K562 (cell line): ENCODE data around the gene CLSTN1. TPM values are rescaled to one million over a fixed set of nuclear protein-coding genes. Genes with fewer than 3 reads are reported as not detected.
A peak's percentile ranks its signal among the peaks of the same experiment; 100 is the strongest.

Source experiments
- ATAC-seq: fragments of 200-7000 bp; cut with Tn5 transposase; 3 replicates; pipeline ENCODE4 v1.9.1; 2020; ENCODE audit warnings: moderate library complexity
- BruUV-seq: library from RNA; stranded (reverse); fragments of 400-500 nt; replicated peaks from 2 replicates; lab custom pipeline; 2021; lab: Mats Ljungman, UMichigan
- CTCF ChIA-PET: fragments of 300-600 bp; formaldehyde crosslinking; extraction: SDS; loops from one replicate; lab custom pipeline; 2021; ENCODE audit warnings: low intra/inter-chr PET ratio; lab: Yijun Ruan, JAX
- POLR2A ChIA-PET: fragments of 300-600, 350-650 bp; sonication (Branson Sonifier 250); formaldehyde crosslinking; extraction: SDS; loops from one replicate; lab custom pipeline; 2021; ENCODE audit warnings: antibody characterized with exemption, inconsistent platforms; lab: Yijun Ruan, JAX
- DNase-seq, 4 experiments: peaks; one replicate each; pipeline versions ENCODE4 v3.0.0 to v3.0.0-alpha.2; 2011 to 2018; ENCODE audit warnings: low spot score in 3 of 4, mixed read lengths in 3 of 4; ENCODE audit errors: extremely low read depth in 1 of 4
- FAIRE-seq: peaks from 2 replicates; lab custom pipeline; 2011; peaks lifted over from hg19 to GRCh38; lab: Jason Lieb, UNC
- H2AFZ ChIP-seq: 2 replicates; pipeline ENCODE4 v1.6.0; 2011; ENCODE audit warnings: low read depth, low read length, control low read depth, inconsistent platforms
- H3K27ac ChIP-seq: fragments of 200-600 bp; 3 replicates; pipeline ENCODE4 v1.8.0; 2011; ENCODE audit warnings: low read depth, mild to moderate bottlenecking, control low read depth, inconsistent platforms, low read length, moderate library complexity, mixed read lengths; ENCODE audit errors: extremely low read depth
- H3K27me3 ChIP-seq, 2 experiments: fragments of 300-600 bp in 1 of 2; 2 replicates in 1 of 2; 3 replicates in 1 of 2; pipeline versions ENCODE4 v1.6.0 to v1.8.0; 2011; ENCODE audit warnings: inconsistent platforms in 2 of 2, low read length in 2 of 2, mild to moderate bottlenecking in 1 of 2, mixed read lengths in 1 of 2, moderate library complexity in 1 of 2; ENCODE audit not compliant: control insufficient read depth in 2 of 2, insufficient read depth in 2 of 2
- H3K36me3 ChIP-seq: fragments of 300-600 bp; 3 replicates; pipeline ENCODE4 v1.8.0; 2011; ENCODE audit warnings: mild to moderate bottlenecking, low read length, inconsistent platforms; ENCODE audit not compliant: control insufficient read depth, insufficient read depth
- H3K4me1 ChIP-seq, 2 experiments: fragments of 200-600 bp in 1 of 2; replicated peaks in 1 of 2; 2 replicates in 1 of 2; 3 replicates in 1 of 2; pipeline versions ENCODE4 v1.5.1 to v1.8.0; 2011; ENCODE audit warnings: inconsistent platforms in 2 of 2, low read length in 2 of 2, mild to moderate bottlenecking in 1 of 2, mixed read lengths in 1 of 2, moderate library complexity in 1 of 2; ENCODE audit not compliant: control insufficient read depth in 2 of 2, insufficient read depth in 2 of 2
- H3K4me2 ChIP-seq: 2 replicates; pipeline ENCODE4 v1.6.1; 2011; ENCODE audit warnings: low read length, control low read depth, inconsistent platforms, mixed read lengths; ENCODE audit not compliant: insufficient read depth
- H3K4me3 ChIP-seq: fragments of 200-600 bp; sonication (generic), shearing (Covaris generic); 2 replicates; pipeline ENCODE4 v1.5.1; 2016; ENCODE audit warnings: control low read depth, inconsistent platforms
- H3K79me2 ChIP-seq: fragments of 200-600 bp; 3 replicates; pipeline ENCODE4 v1.8.0; 2011; ENCODE audit warnings: low read length, inconsistent platforms; ENCODE audit not compliant: control insufficient read depth, insufficient read depth
- H3K9ac ChIP-seq, 2 experiments: 2 replicates each; pipeline versions ENCODE4 v1.6.0 to v1.6.1; 2011; ENCODE audit warnings: low read depth in 2 of 2, low read length in 2 of 2, control low read depth in 1 of 2, inconsistent platforms in 1 of 2, mild to moderate bottlenecking in 1 of 2, mixed read lengths in 1 of 2; ENCODE audit not compliant: insufficient read depth in 1 of 2
- H3K9me1 ChIP-seq: one replicate; pipeline ENCODE4 v1.6.0; 2011; ENCODE audit warnings: inconsistent platforms, mild to moderate bottlenecking, low read length, moderate library complexity; ENCODE audit not compliant: control insufficient read depth, insufficient read depth
- H3K9me3 ChIP-seq: replicated peaks from 2 replicates; pipeline ENCODE4 v1.5.1; 2011; ENCODE audit warnings: low read depth, low read length, inconsistent platforms; ENCODE audit not compliant: control insufficient read depth, insufficient read depth
- H4K20me1 ChIP-seq: replicated peaks from 2 replicates; pipeline ENCODE4 v1.6.1; 2011; ENCODE audit warnings: low read length, inconsistent platforms, mixed read lengths; ENCODE audit not compliant: control insufficient read depth, insufficient read depth
- CBFA2T2 ChIP-seq: fragments of 450-650 bp; conservative IDR thresholded peaks from 2 replicates; pipeline ENCODE4 v1.6.1; 2017; ENCODE audit warnings: mild to moderate bottlenecking
- DACH1 ChIP-seq: fragments of 450-650 bp; IDR thresholded peaks from 2 replicates; pipeline ENCODE4 v1.6.1; 2018; ENCODE audit not compliant: partially characterized antibody
- EGR1 ChIP-seq: fragments of 450-650 bp; conservative IDR thresholded peaks from 2 replicates; pipeline ENCODE4 v1.6.1; 2017; ENCODE audit warnings: mild to moderate bottlenecking
- GATA2 ChIP-seq: sonication (generic); formaldehyde crosslinking; IDR thresholded peaks from 2 replicates; pipeline ENCODE4 v1.4.0; 2020; ENCODE audit warnings: mild to moderate bottlenecking, missing genetic modification reagents
- GATAD2B ChIP-seq: fragments of 450-650 bp; IDR thresholded peaks from 2 replicates; pipeline ENCODE4 v1.6.1; 2017; ENCODE audit warnings: mild to moderate bottlenecking, borderline replicate concordance
- GTF2A2 ChIP-seq: IDR thresholded peaks from 2 replicates; pipeline ENCODE4 v1.6.1; 2016; ENCODE audit warnings: mild to moderate bottlenecking, missing genetic modification characterization, missing compliant biosample characterization
- HNRNPUL1 ChIP-seq: fragments of 200-400 bp; formaldehyde crosslinking; IDR thresholded peaks from 2 replicates; pipeline ENCODE4 v1.6.1; 2017; ENCODE audit warnings: low read length
- KDM5B ChIP-seq: fragments of 200-600 bp; sonication (generic); IDR thresholded peaks from 2 replicates; pipeline ENCODE4 v1.6.1; 2012; ENCODE audit warnings: low read depth, mild to moderate bottlenecking, moderate library complexity, low read length, control low read depth, inconsistent platforms; ENCODE audit not compliant: insufficient replicate concordance
- L3MBTL2 ChIP-seq: fragments of 450-650 bp; IDR thresholded peaks from 2 replicates; pipeline ENCODE4 v1.6.1; 2016; ENCODE audit warnings: mild to moderate bottlenecking, moderate library complexity
- LCOR ChIP-seq: sonication (generic); formaldehyde crosslinking; IDR thresholded peaks from 2 replicates; pipeline ENCODE4 v1.8.0; 2022; ENCODE audit warnings: mild to moderate bottlenecking, missing genetic modification reagents
- MTA1 ChIP-seq: fragments of 450-650 bp; IDR thresholded peaks from 2 replicates; pipeline ENCODE4 v1.6.1; 2017; ENCODE audit warnings: borderline replicate concordance
- NELFE ChIP-seq: IDR thresholded peaks from 2 replicates; pipeline ENCODE4 v1.6.1; 2011; ENCODE audit warnings: mild to moderate bottlenecking; ENCODE audit not compliant: insufficient read depth, insufficient read length
- NR2C2 ChIP-seq, 2 experiments: fragments of 200-800 bp in 1 of 2; sonication (Bioruptor generic) in 1 of 2; sonication (generic) in 1 of 2; formaldehyde crosslinking in 1 of 2; IDR thresholded peaks; 2 replicates each; pipeline versions ENCODE4 v1.6.1 to v1.8.0; 2016 to 2022; ENCODE audit warnings: mild to moderate bottlenecking in 1 of 2, missing compliant biosample characterization in 1 of 2, missing genetic modification characterization in 1 of 2, missing genetic modification reagents in 1 of 2
- POLR2G ChIP-seq: fragments of 200-400 bp; formaldehyde crosslinking; IDR thresholded peaks from 2 replicates; pipeline ENCODE4 v1.6.1; 2017; ENCODE audit warnings: low read depth, mild to moderate bottlenecking, antibody characterized with exemption, low read length, moderate library complexity
- RAD51 ChIP-seq: fragments of 450-650 bp; IDR thresholded peaks from 2 replicates; pipeline ENCODE4 v1.7.1; 2016; ENCODE audit warnings: low read depth, mild to moderate bottlenecking, borderline replicate concordance
- SRSF3 ChIP-seq: fragments of 200-400 bp; formaldehyde crosslinking; IDR thresholded peaks from 2 replicates; pipeline ENCODE4 v1.6.1; 2016; ENCODE audit warnings: mild to moderate bottlenecking, low read length, moderate library complexity; ENCODE audit not compliant: insufficient read depth
- WHSC1 ChIP-seq: IDR thresholded peaks from one replicate; pipeline ENCODE4 v1.6.1; 2012; ENCODE audit warnings: low read length, control low read depth, inconsistent platforms
- ZFPM2 ChIP-seq: fragments of 250-450 bp; sonication (Bioruptor Pico); IDR thresholded peaks from 2 replicates; pipeline ENCODE4 v1.5.1; 2022; ENCODE audit warnings: mild to moderate bottlenecking
- ZNF133 ChIP-seq: fragments of 250-450 bp; sonication (Bioruptor Pico); IDR thresholded peaks from 2 replicates; pipeline ENCODE4 v1.4.0; 2020; ENCODE audit warnings: mild to moderate bottlenecking
- ZNF140 ChIP-seq: fragments of 250-450 bp; sonication (Bioruptor Pico); IDR thresholded peaks from 2 replicates; pipeline ENCODE4 v1.8.0; 2021; ENCODE audit warnings: moderate library complexity, mild to moderate bottlenecking, inconsistent platforms
- ZNF232 ChIP-seq: sonication (generic); formaldehyde crosslinking; IDR thresholded peaks from 2 replicates; pipeline ENCODE4 v1.8.0; 2022; ENCODE audit warnings: mild to moderate bottlenecking, missing genetic modification reagents
- ZNF263 ChIP-seq: sonication (generic); formaldehyde crosslinking; IDR thresholded peaks from 2 replicates; pipeline ENCODE4 v1.8.0; 2022; ENCODE audit warnings: mild to moderate bottlenecking, missing genetic modification reagents, borderline replicate concordance
- ZNF316 ChIP-seq: fragments of 450-650 bp; IDR thresholded peaks from 2 replicates; pipeline ENCODE4 v1.6.1; 2016
- ZNF668 ChIP-seq: fragments of 250-450 bp; sonication (Bioruptor Pico); IDR thresholded peaks from 2 replicates; pipeline ENCODE4 v1.8.0; 2022; ENCODE audit warnings: mild to moderate bottlenecking, inconsistent platforms
- ZNF785 ChIP-seq: fragments of 250-450 bp; sonication (Bioruptor Pico); IDR thresholded peaks from 2 replicates; pipeline ENCODE4 v1.4.0; 2020; ENCODE audit warnings: mild to moderate bottlenecking
- WGBS: fragments of 100-300 bp; shearing (Covaris generic); methylation state at CpG from one replicate; pipeline ENCODE4 v1.1.6; 2016; ENCODE audit warnings: low coverage, mixed read lengths; ENCODE audit not compliant: insufficient coverage; ENCODE audit errors: missing lambda C conversion rate; 5-methylcytosine and 5-hydroxymethylcytosine counted together
- in situ Hi-C: fragments of 300-500 bp; cut with MboI; formaldehyde crosslinking; loops from 4 replicates; pipeline ENCODE4 v1.15.0; 2018; ENCODE audit warnings: inconsistent platforms, mixed read lengths
- intact Hi-C: fragments of 100-400 bp; cut with micrococcal nuclease; formaldehyde crosslinking; loops from 2 replicates; pipeline ENCODE4 v1.14.2; 2022
- polyA plus RNA-seq, 8 experiments: library from polyadenylated mRNA; depleted of rRNA in 4 of 8; stranded (reverse) in 5 of 8; unstranded in 3 of 8; fragments of >200 nt; fragmentation: Nextera tagmentation in 2 of 8; fragmentation: Illumina TruSeq in 1 of 8; extraction: Ambion mirVana in 2 of 8; extraction: Trizol in 1 of 8; gene quantifications; 2 replicates each; pipeline versions ENCODE4 v1.2.1 to v1.2.3, GENCODE V29; 2011 to 2014; ENCODE audit warnings: inconsistent platforms in 1 of 8, missing spikeins in 1 of 8
- total RNA-seq, 7 experiments: library from RNA; depleted of rRNA in 6 of 7; stranded (reverse); fragments of >200 nt in 6 of 7; fragmentation: Illumina TruSeq in 2 of 7; extraction: Trizol in 2 of 7; gene quantifications; 2 replicates each; pipeline versions ENCODE4 v1.2.1 to v1.2.3, GENCODE V29; 2011 to 2021; ENCODE audit warnings: low replicate concordance in 1 of 7

CLSTN1 gene
- total and polyA plus RNA-seq, 9 of the 15 experiments (the other 6 are each of a cell fraction or from before 2014, with no cell fraction given) = 1.1 to 32.5 (median 13.3) TPM

GRCh38 chr1:9776685-9777084, 47.1 kb downstream of the CLSTN1 start (continued):
- TF ChIP-seq KDM5B (no peak), ZNF668 (CRISPR knock-in tag) (no peak), GATAD2B (peak; percentile 96), LCOR (CRISPR knock-in tag) (0 out of 2 replicates have a peak, but pooled peaks have one; percentile 16), ZNF316 (no peak), ZNF785 (no peak), GATA2 (CRISPR knock-in tag) (peak; percentile 81), GTF2A2 (tag) (no peak), ZNF140 (CRISPR knock-in tag) (no peak), WHSC1 (no peak), MTA1 (peak; percentile 79), DACH1 (peak; percentile 100)

GRCh38 chr1:9774712-9775679, 48.8 kb downstream of the CLSTN1 start:
- peak overlapping the region; percentile 87 for H2AFZ ChIP-seq
- no peaks in the 10 kb centered on the region for H3K9me3 ChIP-seq
- no TSS peak for BruUV-seq
- H3K4me2 ChIP-seq = peak overlapping the region; percentile 61
- H4K20me1 ChIP-seq = no peaks in the 10 kb centered on the region
- H3K79me2 ChIP-seq = no peaks in the 10 kb centered on the region
- intact Hi-C loops = no loop called here
- peaks cover 8% of the 10 kb centered on the region; the same call in 1 of the 3 replicates for H3K36me3 ChIP-seq
- FAIRE-seq (peak; percentile 78), ATAC-seq (peak; percentile 71), DNase-seq (peak in 3 of 4 experiments; percentile 27 to 85 (median 56))
- POLR2A ChIA-PET = no interaction called here
- no peak overlapping the region for H3K4me3 ChIP-seq
- CTCF ChIA-PET = no interaction called here
- WGBS = 42% methylated on average over 20 of the region's 20 CpGs
- H3K9me1 ChIP-seq = no peaks in the 10 kb centered on the region
- peak overlapping the region; percentile 66 for H3K27ac ChIP-seq
- peaks cover 12% of the 10 kb centered on the region in 2 experiments; a peak in 4 of 5 replicates for H3K4me1 ChIP-seq
- H3K27me3 ChIP-seq = no peaks in the 10 kb centered on the region
- H3K9ac ChIP-seq = peak overlapping the region in 1 of 2 experiments; percentile 33; a peak in 2 of 4 replicates
- in situ Hi-C loops = no loop called here
- no peak for TF ChIP-seq HNRNPUL1
- TF ChIP-seq POLR2G = no peak
- no peak for TF ChIP-seq SRSF3
- peak; percentile 76 for TF ChIP-seq ZNF263 (CRISPR knock-in tag)
- no peak for TF ChIP-seq NELFE
- TF ChIP-seq EGR1 = peak; percentile 35; the same call in 1 of the 2 replicates
- TF ChIP-seq CBFA2T2 = no peak
- TF ChIP-seq ZNF232 (CRISPR knock-in tag) = no peak
- TF ChIP-seq ZNF133 (CRISPR knock-in tag) = peak; percentile 86; the same call in 1 of the 2 replicates
- TF ChIP-seq NR2C2 (CRISPR knock-in tag; IDR thresholded peaks at IDR 0.05) = no peak
- TF ChIP-seq NR2C2 (tag; IDR thresholded peaks at IDR 0.05) = peak; percentile 54
- TF ChIP-seq RAD51 = no peak
- no peak for TF ChIP-seq ZFPM2 (CRISPR knock-in tag)
- no peak for TF ChIP-seq L3MBTL2
